HPDE6-E6E7 (cell line): ENCODE results near the gene GALNT9.

Source experiments
- DNase-seq: peaks from one replicate; pipeline ENCODE4 v3.0.0; 2011; ENCODE audit warnings: missing footprints; ENCODE audit errors: extremely low spot score

GALNT9 gene

DNA sequence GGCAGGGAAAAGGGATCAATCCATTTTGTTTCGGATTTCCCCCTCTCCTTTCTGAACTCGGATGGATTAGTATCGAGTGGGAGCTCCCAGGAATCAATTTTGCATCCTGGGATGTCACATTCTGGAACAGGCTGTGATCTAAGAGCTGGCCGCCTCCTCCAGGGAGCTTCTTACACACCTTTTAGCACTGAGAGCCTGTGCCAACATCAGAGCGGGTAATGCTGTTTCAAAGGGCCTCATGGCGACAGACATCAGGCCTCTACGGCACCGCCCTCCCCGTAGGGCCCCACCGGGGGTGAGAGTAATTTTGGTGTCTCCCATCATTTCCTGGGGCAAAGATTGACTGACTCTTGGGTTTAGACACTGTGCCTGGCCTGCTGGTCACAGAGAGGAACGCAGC, 2.7 kb downstream of the GALNT9 start:
- DNase-seq = no peak

DNA sequence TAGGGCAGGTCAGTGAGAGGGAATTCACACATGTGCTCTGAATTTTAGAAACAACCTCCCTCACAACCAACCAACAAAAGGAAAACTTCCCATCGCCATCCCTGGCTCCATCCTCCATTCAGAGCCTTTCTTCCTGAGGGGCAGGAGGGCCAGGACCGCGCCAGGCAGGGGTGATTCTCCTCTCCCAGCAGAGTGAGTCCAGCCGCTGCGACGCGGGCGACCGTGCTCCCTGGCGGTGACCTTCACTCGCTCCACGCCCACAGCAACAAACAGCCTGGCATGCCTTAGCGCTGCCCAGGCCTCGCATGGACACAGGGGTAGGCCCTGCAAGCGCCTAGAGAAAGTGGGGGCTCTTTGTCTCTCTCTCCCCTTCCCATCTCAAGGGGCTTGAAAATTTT, 3.7 kb downstream of the GALNT9 start:
- no peak for DNase-seq

DNA sequence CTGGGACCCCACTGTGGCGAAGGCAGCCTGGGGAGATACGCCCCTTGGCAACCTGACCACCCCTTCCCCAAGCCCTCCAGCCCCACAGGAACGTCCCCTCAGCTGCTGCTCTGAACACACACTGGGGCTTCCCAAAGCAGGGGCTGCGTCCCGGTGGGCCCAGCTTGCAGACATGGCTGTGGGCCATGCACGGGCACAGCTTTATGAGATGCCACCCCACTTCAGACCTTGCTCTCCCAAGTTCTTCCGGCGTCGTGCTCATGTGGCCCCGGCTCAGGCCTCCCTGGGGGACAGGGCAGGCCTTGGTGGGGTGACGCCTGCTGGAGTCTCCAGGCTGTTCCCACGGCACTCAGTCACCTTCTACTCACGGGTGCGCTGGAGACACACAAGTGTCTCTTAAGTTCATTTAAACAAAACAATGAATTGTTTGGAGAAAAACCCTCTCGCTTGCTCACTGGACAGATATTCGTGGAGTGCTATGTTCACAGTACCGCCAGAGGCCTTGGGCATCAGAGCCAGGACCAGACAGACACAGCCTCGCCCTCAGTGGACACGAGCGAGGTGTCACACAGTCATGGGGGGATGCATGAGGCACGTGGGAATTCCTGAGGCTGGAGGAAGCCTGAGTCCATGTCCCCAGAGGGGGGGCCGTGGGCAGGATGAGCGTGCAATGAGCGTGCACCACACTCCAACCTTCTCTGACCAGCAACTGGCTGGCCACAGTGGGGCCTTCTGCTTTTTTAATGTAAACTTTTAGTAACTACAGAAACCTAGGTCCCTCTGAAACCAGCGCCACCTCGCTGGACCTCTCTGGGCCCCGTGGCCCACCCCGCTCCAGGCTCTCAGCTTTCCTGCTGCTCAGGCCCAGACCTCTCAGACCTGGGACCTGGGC, 4.3 kb downstream of the GALNT9 start:
- no peak for DNase-seq

DNA sequence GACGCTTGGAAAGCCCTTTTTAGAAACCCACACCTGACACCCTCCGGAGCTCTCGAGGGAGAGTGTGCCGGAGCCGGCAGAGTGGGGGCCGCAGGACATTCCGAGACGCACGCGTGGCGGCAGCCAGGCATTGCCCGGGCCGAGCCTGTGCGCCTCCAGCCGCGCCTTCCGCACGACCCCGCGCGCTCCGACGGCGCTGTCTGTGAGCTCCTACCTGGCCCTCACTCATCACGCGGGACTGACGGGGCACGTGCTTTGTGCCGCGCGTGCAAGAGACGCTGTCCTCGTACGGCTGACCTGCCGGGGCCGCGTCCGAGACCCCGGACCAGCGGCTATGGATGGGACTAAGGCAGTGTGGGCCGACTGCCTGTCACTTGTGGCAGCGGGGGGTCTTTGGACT, 5.2 kb downstream of the GALNT9 start:
- no peak for DNase-seq

- no peak for DNase-seq
Observed at GRCh38 chr12:132323171-132324010, 6.0 kb downstream of the GALNT9 start.

- no peak for DNase-seq
Observed at GRCh38 chr12:132322206-132323132, 6.9 kb downstream of the GALNT9 start.

DNA sequence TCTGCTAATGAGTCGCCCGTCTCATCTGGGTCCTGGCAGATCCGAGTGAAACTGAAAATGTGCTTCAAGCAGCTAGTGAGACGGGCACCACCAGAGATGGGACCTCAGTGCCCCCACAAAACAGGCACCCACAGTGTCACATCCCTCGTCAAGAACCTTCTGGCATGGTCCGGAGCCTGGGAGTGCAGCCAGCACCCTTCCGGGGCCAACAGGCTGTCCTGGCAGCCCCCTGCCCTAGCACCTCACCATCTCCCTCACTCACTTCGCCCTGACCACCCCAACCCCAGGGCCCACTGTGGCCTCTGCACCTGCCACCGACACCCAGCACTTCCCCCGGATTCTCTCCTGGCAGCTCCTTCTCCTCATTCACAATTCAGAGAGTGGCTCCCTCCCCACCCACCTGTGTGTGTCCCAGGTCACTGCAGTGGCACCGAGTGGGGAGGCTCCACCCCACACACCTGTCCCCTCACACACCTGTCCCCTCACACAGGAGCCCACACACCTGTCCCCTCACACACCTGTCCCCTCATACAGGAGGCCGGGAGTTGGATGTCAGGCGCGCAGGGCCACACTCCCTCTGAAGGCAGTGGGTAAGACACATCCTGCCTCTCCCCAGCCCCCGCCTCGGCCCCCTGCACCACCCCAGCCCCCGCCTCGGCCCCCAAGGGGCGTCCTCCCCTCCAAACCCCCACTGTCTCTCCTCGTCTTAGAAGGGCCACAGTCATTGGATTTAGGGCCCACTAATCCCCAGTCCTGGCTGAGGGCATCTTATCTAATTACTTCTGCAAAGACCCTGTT, 7.9 kb downstream of the GALNT9 start:
- no peak for DNase-seq

- no peak for DNase-seq
Observed at GRCh38 chr12:132320767-132321211, 8.6 kb downstream of the GALNT9 start.

GRCh38 chr12:132319991-132320570, 9.3 kb downstream of the GALNT9 start:
- DNase-seq = no peak

GRCh38 chr12:132319359-132319950, 9.9 kb downstream of the GALNT9 start:
- DNase-seq = no peak

GRCh38 chr12:132318618-132319033, 10.8 kb downstream of the GALNT9 start:
- no peak for DNase-seq

GRCh38 chr12:132318135-132318534, 11.3 kb downstream of the GALNT9 start:
- DNase-seq = no peak

- DNase-seq = no peak
Observed at GRCh38 chr12:132317233-132317938, 12.0 kb downstream of the GALNT9 start.

DNA sequence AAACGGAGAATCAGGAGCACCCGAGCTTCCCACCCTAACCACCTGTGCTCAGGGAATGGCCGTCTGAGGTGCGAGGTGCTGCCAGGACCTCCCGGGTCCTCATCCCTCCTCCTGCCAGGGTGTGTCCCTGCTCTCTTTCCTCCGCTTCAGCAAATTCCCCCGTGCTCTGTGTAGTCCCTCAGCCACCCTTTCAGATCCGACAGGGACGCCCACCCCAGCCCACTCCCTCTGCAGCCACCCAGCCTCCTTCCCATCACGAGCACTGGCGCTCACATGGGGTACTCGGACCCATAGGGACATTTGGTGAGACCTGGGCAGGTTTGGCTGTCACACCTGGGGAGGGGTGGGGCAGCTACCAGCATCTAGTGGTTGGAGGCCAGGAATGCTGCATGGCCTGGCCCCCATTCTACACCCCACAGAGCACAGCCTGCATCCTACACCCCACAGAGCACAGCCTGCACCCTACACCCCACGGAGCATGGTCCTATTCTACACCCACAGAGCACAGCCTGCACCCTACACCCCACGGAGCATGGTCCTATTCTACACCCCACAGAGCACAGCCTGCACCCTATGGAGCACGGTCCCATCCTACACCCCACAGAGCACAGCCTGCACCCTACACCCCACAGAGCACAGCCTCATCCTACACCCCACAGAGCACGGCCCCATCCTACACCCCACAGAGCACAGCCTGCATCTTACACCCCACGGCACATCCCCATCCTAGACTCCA, 12.7 kb downstream of the GALNT9 start:
- no peak for DNase-seq

DNA sequence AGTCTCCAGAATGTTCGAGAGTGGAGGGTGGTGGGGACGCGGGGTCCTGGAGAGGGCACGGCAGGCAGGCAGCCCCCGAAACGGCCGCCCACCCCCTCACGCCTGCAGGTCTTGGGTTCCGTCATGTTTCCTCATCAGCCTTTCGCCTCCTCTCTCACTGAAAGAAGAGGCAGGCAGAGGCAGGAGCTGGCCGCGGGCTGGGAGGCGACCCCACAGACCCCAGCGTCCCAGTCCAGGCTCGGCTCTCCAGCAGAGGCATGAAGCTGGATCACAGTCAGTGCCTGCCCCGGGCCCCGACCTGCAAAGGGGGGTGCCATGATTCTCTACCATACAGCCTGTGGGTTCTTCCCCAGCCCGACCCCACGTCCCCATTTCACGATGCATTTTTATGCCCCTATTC, 13.4 kb downstream of the GALNT9 start:
- no peak for DNase-seq

DNA sequence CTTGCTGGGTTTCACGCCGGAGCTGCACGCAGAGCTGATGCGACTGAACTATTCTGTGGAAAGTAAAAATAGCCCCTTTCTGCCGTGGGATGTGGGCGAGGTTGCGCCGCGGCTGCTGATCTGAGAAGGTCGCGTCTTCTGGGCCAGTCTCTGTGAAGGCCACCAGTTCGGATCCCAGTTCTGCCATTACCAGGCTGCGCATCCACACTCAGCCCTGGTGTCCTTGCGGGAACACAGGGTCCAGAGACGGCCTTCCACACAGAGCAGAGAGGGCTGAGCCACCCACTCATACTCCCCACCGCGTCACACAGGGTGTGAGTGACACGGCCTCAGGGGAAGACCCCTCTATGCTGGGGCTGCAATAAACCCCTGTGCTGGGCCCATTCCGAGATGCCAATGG, 13.9 kb downstream of the GALNT9 start:
- no peak for DNase-seq

DNA sequence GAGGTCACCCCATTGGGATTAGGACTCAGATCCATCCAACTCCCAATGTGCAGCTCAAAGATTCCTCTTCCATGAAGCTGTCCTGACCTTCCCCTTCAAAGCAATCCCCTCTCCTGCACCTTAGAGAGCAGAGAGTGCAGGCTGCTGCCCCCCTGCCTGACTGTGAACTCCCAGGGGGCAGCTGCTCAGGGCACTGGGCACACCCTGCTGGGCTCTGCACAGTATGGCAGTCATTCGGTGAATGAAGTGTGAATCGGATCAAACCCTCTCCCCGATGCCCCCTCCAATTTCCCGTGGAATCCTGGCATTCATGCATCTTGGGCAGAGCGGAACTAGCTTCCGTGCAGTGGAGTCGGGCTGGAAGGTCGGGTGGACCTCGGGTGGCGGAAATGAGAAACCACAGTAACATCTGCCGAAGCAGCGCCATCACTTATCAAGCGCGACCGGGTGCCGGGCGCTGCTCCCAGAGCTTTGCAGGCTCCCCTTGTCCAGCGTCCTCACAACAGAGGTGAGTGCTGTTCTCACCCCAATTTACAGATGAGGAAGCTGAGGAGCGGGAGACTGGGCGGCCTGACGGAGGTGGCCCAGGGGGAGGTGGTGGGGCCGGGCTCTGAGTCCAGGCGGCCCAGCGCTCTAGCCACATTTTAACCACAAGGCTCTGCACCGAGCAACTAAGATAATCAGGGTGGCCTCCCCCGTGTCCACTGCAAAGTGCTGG, 14.7 kb downstream of the GALNT9 start:
- no peak for DNase-seq

- no peak for DNase-seq
Observed at GRCh38 chr12:132314035-132314434, 15.4 kb downstream of the GALNT9 start.
